Tongue (tissue), 2 donors: ENCODE measurements around the gene KLHL26. TPM values are rescaled to one million over a fixed set of nuclear protein-coding genes. Genes with fewer than 3 reads are reported as not detected.
"Not testable (repeated sequence)": the region's sequence is repeated elsewhere in the genome, so short reads cannot be mapped to it uniquely, and the experiment has no call there.

Experiments
- DNase-seq: peaks from one replicate; pipeline ENCODE4 v3.0.0-alpha.2; 2015
- total RNA-seq: library from RNA; depleted of rRNA; stranded (reverse); fragments of >200 nt; gene quantifications from one replicate; pipeline ENCODE4 v1.2.3, GENCODE V29; 2014

Gene KLHL26
- 6.2 TPM for total RNA-seq

- DNase-seq: no peak
These were observed at the start of gene KLHL26 for GRCh38 chr19:18636969-18637629. Gene KLHL26, plus strand, starts transcription at chr19:18637028. Its CDS starts 27 bp downstream, at chr19:18637055.

- no peak for DNase-seq
These were observed 49.3 kb upstream of the KLHL26 start for GRCh38 chr19:18587561-18587960.

- no peak for DNase-seq
These were observed 48.7 kb upstream of the KLHL26 start for GRCh38 chr19:18587962-18588610.

- DNase-seq: peak; percentile 93
These were observed 48.0 kb upstream of the KLHL26 start, which contains the start of gene REX1BD for GRCh38 chr19:18588611-18589379. Gene REX1BD, plus strand, starts transcription at chr19:18588798. Its CDS starts 4 bp downstream, at chr19:18588802.

GRCh38 chr19:18589380-18590272 lies 47.2 kb upstream of the KLHL26 start:
- peak; percentile 85 for DNase-seq

- DNase-seq: peak; percentile 97
These were observed 46.3 kb upstream of the KLHL26 start for GRCh38 chr19:18590273-18591272.

- DNase-seq: no peak
These were observed 45.0 kb upstream of the KLHL26 start for GRCh38 chr19:18591735-18592385.

- DNase-seq: not testable (repeated sequence)
These were observed 44.1 kb upstream of the KLHL26 start for GRCh38 chr19:18592732-18593131.

GRCh38 chr19:18593367-18594095 lies 43.3 kb upstream of the KLHL26 start:
- DNase-seq: no peak

GRCh38 chr19:18594096-18594823 lies 42.6 kb upstream of the KLHL26 start:
- DNase-seq: peak; percentile 89

- no peak for DNase-seq
These were observed 41.9 kb upstream of the KLHL26 start for GRCh38 chr19:18594824-18595373.

- no peak for DNase-seq
These were observed 41.4 kb upstream of the KLHL26 start for GRCh38 chr19:18595475-18595874.

GRCh38 chr19:18596752-18597157 lies 40.1 kb upstream of the KLHL26 start:
- no peak for DNase-seq

GRCh38 chr19:18597809-18598660 lies 38.8 kb upstream of the KLHL26 start:
- no peak for DNase-seq

- DNase-seq: no peak
These were observed 37.3 kb upstream of the KLHL26 start for GRCh38 chr19:18599485-18599884.

GRCh38 chr19:18600692-18601397 lies 36.0 kb upstream of the KLHL26 start:
- DNase-seq: not testable (repeated sequence)

- no peak for DNase-seq
These were observed 35.0 kb upstream of the KLHL26 start for GRCh38 chr19:18601875-18602274.
